ENCODE results near the gene SLC24A1. TPM values are rescaled to one million over a fixed set of nuclear protein-coding genes. Genes with fewer than 3 reads are reported as not detected.

The SLC24A1 gene
- total RNA-seq, 1 donor from 2014 or later: 10.3 TPM

DNA sequence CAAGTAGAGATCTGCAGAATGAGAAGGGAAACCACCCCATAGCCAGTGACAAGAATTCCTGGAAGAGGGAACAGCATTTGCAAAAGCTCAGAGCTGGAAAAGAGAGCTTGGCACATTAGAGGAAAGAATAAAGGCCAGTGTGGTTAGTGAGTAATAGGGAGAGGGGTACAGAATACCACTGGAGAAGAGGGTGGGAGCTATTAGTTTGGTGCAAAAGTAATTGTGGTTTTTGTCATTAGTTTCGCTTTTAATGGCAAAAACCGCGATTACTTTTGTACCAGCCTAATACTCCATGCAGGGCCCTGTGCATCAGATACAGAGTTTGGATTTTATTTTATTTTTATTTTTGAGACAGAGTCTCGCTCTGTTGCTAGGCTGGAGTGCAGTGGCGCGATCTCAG lies 9.8 kb downstream of the SLC24A1 start:
- Mint-ChIP-seq H3K27me3 (ENCODE audit: low read depth, unreplicated experiment) (no peaks in the 10 kb centered on the region), H3K27ac (ENCODE audit: unreplicated experiment) (no peak overlapping the region), H3K9me3 (ENCODE audit: unreplicated experiment) (peaks cover 1% of the 10 kb centered on the region), H3K4me3 (ENCODE audit: unreplicated experiment) (no peak overlapping the region), H3K4me1 (ENCODE audit: low read depth, unreplicated experiment) (peaks cover 3% of the 10 kb centered on the region), H3K36me3 (ENCODE audit: low read depth, unreplicated experiment) (peaks cover 4% of the 10 kb centered on the region)
- no peak overlapping the region for H3K27ac ChIP-seq (ENCODE audit: low read depth, low read length)
- H3K4me1 ChIP-seq (ENCODE audit: insufficient read depth, low read length): no peaks in the 10 kb centered on the region
- H3K27me3 ChIP-seq (ENCODE audit: insufficient read depth, low read length): no peaks in the 10 kb centered on the region
- DNase-seq (ENCODE audit: low read depth) (no peak), FAIRE-seq (no peak)
- H3K9ac ChIP-seq (ENCODE audit: low read length): no peak overlapping the region
- TF ChIP-seq, protein P1, sequence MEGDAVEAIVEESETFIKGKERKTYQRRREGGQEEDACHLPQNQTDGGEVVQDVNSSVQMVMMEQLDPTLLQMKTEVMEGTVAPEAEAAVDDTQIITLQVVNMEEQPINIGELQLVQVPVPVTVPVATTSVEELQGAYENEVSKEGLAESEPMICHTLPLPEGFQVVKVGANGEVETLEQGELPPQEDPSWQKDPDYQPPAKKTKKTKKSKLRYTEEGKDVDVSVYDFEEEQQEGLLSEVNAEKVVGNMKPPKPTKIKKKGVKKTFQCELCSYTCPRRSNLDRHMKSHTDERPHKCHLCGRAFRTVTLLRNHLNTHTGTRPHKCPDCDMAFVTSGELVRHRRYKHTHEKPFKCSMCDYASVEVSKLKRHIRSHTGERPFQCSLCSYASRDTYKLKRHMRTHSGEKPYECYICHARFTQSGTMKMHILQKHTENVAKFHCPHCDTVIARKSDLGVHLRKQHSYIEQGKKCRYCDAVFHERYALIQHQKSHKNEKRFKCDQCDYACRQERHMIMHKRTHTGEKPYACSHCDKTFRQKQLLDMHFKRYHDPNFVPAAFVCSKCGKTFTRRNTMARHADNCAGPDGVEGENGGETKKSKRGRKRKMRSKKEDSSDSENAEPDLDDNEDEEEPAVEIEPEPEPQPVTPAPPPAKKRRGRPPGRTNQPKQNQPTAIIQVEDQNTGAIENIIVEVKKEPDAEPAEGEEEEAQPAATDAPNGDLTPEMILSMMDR (IDR thresholded peaks at IDR 0.05; ENCODE audit: insufficient read depth, low read depth, low read length): no peak
- TF ChIP-seq EZH2 (IDR thresholded peaks at IDR 0.05; ENCODE audit: insufficient read depth, low read length): no peak
- no peaks in the 10 kb centered on the region for H3K79me2 ChIP-seq (ENCODE audit: insufficient read depth, low read length)
- H4K20me1 ChIP-seq (ENCODE audit: insufficient read depth, low read length): no peaks in the 10 kb centered on the region
- no peaks in the 10 kb centered on the region for H3K36me3 ChIP-seq (ENCODE audit: insufficient read depth, low read length)
- H2AFZ ChIP-seq (ENCODE audit: low read depth, low read length): no peak overlapping the region
- H3K9me3 ChIP-seq (ENCODE audit: insufficient read depth, low read depth, low read length): no peaks in the 10 kb centered on the region
- no peak overlapping the region for H3K4me2 ChIP-seq (ENCODE audit: low read length)
- H3K4me3 ChIP-seq (ENCODE audit: insufficient read depth, low read depth, low read length): no peak overlapping the region

DNA sequence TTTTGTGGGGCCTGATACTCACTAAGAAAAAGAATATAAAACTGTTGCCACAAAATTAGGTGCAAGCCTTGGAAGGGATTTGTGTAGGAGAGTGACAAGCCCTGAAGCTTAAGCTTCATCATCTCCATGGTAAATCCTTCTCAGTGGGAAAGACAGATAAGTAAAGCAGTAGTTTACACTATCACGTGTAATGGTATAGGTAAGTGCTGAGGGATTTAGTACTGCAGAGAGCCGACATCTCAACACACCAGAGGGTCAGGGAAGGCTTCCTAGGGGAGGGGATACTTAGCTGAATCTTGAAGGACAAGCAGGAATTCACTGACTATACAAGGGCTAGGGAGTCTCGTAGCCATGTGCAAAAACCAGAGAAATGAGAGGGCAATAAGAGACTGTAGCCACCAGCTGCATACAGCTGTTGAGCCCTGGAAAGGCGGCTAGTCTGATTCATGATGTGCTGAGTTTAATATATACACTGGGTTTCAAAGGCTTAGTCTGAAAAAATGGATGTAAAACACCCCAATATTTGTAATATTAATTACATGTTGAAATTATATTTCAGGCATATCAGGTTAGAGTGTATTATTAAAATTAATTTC lies 11.1 kb downstream of the SLC24A1 start:
- peaks cover 3% of the 10 kb centered on the region for H3K4me1 Mint-ChIP-seq (ENCODE audit: low read depth, unreplicated experiment)
- no peak for FAIRE-seq

DNA sequence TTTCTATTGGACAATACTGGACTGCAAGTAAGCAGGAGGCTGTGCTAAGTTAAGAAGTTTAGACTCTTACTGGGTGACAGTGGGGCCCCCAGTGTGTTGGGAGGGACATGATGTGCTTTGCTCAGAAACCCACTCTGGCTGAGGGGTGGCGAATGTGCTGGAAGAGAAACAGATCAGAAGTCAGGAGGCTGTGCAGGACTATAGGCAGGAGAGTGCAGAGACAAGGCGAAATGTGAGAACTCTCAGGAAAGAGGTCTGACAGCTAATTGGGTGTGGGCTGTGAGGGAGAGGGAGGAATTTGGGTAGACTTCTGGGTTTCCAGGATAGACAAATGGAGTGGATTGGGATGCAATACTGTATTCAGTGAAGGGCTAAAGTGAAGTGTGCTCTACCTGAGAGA lies 12.0 kb downstream of the SLC24A1 start:
- no peak overlapping the region for H3K4me3 ChIP-seq (ENCODE audit: insufficient read depth, low read depth, low read length)
- DNase-seq (ENCODE audit: low read depth): no peak
- Mint-ChIP-seq H3K9me3 (ENCODE audit: unreplicated experiment) (peaks cover 1% of the 10 kb centered on the region), H3K36me3 (ENCODE audit: low read depth, unreplicated experiment) (no peaks in the 10 kb centered on the region), H3K4me3 (ENCODE audit: unreplicated experiment) (no peak overlapping the region), H3K4me1 (ENCODE audit: low read depth, unreplicated experiment) (peaks cover 3% of the 10 kb centered on the region), H3K27ac (ENCODE audit: unreplicated experiment) (no peak overlapping the region), H3K27me3 (ENCODE audit: low read depth, unreplicated experiment) (peaks cover 3% of the 10 kb centered on the region)
- H2AFZ ChIP-seq (ENCODE audit: low read depth, low read length): no peak overlapping the region
- H3K27me3 ChIP-seq (ENCODE audit: insufficient read depth, low read length): no peaks in the 10 kb centered on the region
- H3K9me3 ChIP-seq (ENCODE audit: insufficient read depth, low read depth, low read length): no peaks in the 10 kb centered on the region
- no peak for TF ChIP-seq EZH2 (IDR thresholded peaks at IDR 0.05; ENCODE audit: insufficient read depth, low read length)
- TF ChIP-seq, protein P1 (IDR thresholded peaks at IDR 0.05; ENCODE audit: insufficient read depth, low read depth, low read length): no peak
- H4K20me1 ChIP-seq (ENCODE audit: insufficient read depth, low read length): no peaks in the 10 kb centered on the region
- no peak for FAIRE-seq
- H3K4me1 ChIP-seq (ENCODE audit: insufficient read depth, low read length): no peaks in the 10 kb centered on the region
- no peaks in the 10 kb centered on the region for H3K36me3 ChIP-seq (ENCODE audit: insufficient read depth, low read length)
- no peak overlapping the region for H3K4me2 ChIP-seq (ENCODE audit: low read length)
- H3K27ac ChIP-seq (ENCODE audit: low read depth, low read length): no peak overlapping the region
- no peak overlapping the region for H3K9ac ChIP-seq (ENCODE audit: low read length)
- no peaks in the 10 kb centered on the region for H3K79me2 ChIP-seq (ENCODE audit: insufficient read depth, low read length)

More for the DNA sequence above, 11.1 kb downstream of the SLC24A1 start:
- peaks cover 3% of the 10 kb centered on the region for H3K27me3 Mint-ChIP-seq (ENCODE audit: low read depth, unreplicated experiment)
- no peak for TF ChIP-seq EZH2 (IDR thresholded peaks at IDR 0.05; ENCODE audit: insufficient read depth, low read length)
- no peaks in the 10 kb centered on the region for H3K79me2 ChIP-seq (ENCODE audit: insufficient read depth, low read length)
- DNase-seq (ENCODE audit: low read depth): no peak
- H3K27ac Mint-ChIP-seq (ENCODE audit: unreplicated experiment): no peak overlapping the region
- no peak overlapping the region for H2AFZ ChIP-seq (ENCODE audit: low read depth, low read length)
- no peak overlapping the region for H3K4me3 ChIP-seq (ENCODE audit: insufficient read depth, low read depth, low read length)
- no peaks in the 10 kb centered on the region for H3K9me3 ChIP-seq (ENCODE audit: insufficient read depth, low read depth, low read length)
- H3K36me3 ChIP-seq (ENCODE audit: insufficient read depth, low read length): no peaks in the 10 kb centered on the region
- no peaks in the 10 kb centered on the region for H3K27me3 ChIP-seq (ENCODE audit: insufficient read depth, low read length)
- no peak overlapping the region for H3K4me3 Mint-ChIP-seq (ENCODE audit: unreplicated experiment)
- no peak overlapping the region for H3K27ac ChIP-seq (ENCODE audit: low read depth, low read length)
- no peaks in the 10 kb centered on the region for H3K36me3 Mint-ChIP-seq (ENCODE audit: low read depth, unreplicated experiment)
- peaks cover 1% of the 10 kb centered on the region for H3K9me3 Mint-ChIP-seq (ENCODE audit: unreplicated experiment)
- H3K4me2 ChIP-seq (ENCODE audit: low read length): no peak overlapping the region
- no peak overlapping the region for H3K9ac ChIP-seq (ENCODE audit: low read length)
- no peaks in the 10 kb centered on the region for H4K20me1 ChIP-seq (ENCODE audit: insufficient read depth, low read length)
- H3K4me1 ChIP-seq (ENCODE audit: insufficient read depth, low read length): no peaks in the 10 kb centered on the region

Data from astrocyte (in vitro differentiated cells and primary cell).